T-helper 22 cell (primary cell): ENCODE data around the gene ZNF865.

Experiments
- DNase-seq: peaks from one replicate; pipeline ENCODE4 v3.0.0-alpha.2; 2020; ENCODE audit warnings: low read depth

The ZNF865 gene

GRCh38 chr19:55644842-55645511 lies 39.5 kb downstream of the ZNF865 start:
- no peak for DNase-seq

DNA sequence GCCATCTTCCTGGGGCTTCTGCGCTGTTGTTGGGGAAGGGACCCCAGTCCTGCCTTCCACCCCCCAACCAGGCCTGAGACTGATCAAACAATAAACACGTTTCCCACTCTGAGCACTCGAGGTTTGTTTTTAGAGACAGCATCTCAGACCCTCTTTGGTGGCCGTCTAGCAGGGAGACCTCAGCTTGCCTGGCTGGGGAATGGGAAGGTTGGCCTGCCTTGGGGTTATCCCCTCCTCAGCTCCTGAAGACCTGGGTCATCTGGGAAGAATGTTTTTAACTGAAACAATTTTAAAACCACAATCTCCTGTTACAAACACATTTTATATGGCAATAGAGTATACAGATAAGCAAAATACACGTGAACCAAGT lies 40.0 kb downstream of the ZNF865 start:
- DNase-seq: no peak

- DNase-seq: no peak
Measured at GRCh38 chr19:55646889-55647731, 41.7 kb downstream of the ZNF865 start.

- no peak for DNase-seq
Measured at GRCh38 chr19:55647732-55648584, 42.5 kb downstream of the ZNF865 start, which contains the start of gene CCDC106. TSS of gene CCDC106 (plus strand) at chr19:55648212. CDS start at chr19:55649047, 835 bp downstream.

DNA sequence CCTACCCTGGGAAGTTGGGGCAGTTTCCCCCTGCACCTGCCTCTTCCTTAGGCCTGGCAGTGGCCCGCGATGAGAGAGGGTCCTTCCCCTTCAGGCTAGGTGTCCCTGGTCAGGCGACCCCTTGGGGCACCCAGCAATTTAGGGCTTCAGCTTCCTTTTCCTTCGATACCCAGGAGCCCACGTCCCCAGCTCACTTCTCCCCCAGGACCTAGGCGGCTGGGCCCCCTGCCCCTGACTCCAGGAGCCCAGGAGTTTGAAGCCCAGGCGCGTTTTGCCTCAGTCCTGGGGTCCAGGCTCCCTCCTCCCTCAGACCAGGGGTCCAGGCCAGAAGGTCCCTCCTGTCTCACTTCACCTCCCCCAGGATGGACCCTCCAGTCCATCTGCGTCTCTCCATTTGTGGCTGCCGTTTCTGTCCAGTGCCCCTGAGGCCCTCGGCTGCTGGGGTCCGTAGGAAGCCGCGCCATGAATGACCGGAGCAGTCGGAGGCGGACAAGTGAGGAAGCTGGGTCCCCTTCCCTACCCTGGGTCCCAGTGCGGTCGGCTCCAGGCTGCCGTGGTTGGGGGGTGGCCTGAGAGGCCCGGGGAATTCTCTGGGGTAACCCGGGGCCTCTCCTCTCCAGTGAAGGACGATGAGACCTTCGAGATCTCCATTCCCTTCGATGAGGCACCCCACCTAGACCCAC lies 43.3 kb downstream of the ZNF865 start:
- DNase-seq: no peak

GRCh38 chr19:55649268-55650125 lies 44.0 kb downstream of the ZNF865 start:
- no peak for DNase-seq

- DNase-seq: no peak
Measured at GRCh38 chr19:55650126-55650557, 44.7 kb downstream of the ZNF865 start.

DNA sequence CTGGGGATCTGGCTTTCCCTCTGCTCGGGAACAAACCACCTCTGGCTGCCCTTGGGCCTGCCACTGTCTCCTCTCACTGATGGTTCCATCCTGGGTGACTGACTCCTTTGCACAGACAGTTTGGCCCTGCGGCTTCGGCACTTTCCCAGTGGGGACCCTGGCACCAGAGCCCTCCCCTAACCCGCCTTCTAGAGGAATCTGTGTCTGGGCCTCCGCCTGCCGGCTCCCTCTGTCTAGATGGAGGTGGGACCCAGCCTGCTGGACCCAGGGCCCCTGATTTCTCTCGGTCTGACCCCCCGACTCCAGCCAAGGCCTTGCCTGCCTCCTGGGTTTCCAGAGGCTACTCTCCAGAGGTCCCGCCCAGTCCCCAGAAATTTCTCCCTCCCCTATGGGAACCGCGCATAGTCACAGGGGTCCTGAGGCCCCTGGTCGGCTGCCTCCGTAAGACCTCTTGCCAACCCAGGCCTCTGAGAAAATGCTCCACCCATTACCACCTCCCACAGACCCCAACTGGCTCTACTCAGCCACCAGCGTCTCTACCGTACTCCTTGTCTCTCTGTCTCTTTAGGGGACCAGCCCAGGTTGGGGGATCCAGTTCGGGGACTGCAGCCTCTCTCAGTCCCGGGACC lies 45.3 kb downstream of the ZNF865 start:
- DNase-seq: no peak

DNA sequence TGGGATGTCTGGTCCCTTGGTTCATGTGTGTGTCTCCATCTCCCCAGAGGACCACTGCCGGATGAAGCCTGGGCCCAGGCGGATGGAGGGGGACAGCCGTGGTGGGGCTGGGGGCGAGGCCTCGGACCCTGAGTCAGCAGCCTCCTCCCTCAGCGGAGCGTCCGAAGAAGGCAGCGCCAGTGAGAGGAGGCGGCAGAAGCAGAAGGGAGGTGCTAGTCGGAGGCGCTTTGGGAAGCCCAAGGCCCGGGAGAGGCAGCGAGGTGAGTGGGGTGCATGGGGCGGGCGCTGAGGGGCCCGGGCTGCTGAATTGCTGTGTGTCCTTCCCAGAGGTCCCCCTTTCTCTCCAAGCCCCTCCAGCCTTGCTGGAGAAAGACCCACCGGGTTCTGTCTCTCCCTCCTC lies 45.8 kb downstream of the ZNF865 start:
- no peak for DNase-seq

DNA sequence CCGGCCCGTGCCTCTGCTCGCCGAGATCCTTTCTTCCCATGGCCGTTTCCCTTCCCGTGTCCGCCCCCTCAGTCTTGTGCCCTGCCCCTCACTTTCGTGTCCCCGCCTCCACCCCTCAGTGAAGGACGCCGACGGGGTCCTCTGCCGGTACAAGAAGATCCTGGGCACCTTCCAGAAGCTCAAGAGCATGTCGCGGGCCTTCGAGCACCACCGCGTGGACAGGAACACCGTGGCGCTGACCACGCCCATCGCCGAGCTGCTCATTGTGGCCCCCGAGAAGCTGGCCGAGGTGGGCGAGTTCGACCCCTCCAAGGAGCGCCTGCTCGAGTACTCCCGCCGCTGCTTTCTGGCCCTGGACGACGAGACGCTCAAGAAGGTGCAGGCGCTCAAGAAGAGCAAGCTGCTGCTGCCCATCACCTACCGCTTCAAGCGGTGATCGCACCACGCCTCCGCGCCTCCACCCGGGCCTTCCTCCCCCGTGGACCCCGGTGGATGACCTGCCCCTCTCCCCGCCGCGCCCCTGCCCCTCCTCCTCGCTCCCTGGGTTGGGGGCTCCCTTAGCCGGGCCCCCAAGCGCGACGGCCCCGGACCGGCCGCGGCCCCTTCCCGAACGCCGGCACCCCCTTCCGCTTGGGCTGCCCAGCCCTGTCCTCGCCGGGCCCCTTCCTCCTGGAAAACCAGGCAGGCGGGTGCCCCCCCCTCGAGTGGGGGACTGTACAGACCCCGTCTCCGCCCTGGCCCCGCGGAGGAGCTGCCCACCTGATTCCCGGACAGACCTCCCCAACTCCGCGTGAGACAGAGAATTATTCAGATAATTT lies 47.1 kb downstream of the ZNF865 start:
- no peak for DNase-seq

DNA sequence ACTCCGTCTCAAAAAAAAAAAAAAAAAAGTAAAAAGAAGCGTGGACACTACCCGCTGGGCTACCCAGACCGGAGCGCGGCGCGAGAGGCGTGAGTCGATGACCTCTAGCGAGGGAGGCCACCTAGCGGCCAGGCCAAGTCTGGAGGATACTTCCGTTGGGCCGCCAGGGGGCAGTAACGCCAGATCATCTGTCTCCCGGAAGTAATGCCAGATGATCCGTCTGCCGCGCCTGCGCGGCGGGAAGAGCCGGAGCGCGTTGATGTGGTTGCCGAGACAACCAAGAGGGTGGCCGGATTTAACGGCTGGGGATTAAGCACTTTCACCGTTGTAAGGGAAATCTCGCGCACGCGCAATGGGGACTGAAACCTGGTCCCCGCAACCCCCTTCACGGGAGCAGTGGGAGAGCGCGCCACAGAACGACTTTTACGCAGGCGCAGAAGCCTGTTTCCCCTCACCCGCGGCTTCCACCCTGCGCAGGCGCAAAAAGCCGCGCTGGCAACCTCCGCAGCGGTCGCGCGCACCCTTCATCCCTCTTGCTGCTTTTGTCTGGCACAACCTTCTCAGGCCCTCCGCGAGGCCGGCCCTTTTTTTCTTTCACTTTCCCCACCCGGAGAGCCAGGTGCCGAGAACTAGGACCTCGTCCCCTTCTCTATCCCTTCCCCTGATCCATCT lies 48.3 kb downstream of the ZNF865 start:
- DNase-seq: peak; percentile 99

- DNase-seq: peak; percentile 99
Measured at GRCh38 chr19:55654323-55654867, 48.9 kb downstream of the ZNF865 start.

GRCh38 chr19:55654868-55655647 lies 49.6 kb downstream of the ZNF865 start, which contains the start of gene U2AF2:
TSS of gene U2AF2 (plus strand) at chr19:55655035. CDS start at chr19:55655105, 70 bp downstream.
- DNase-seq: peak; percentile 92

- no peak for DNase-seq
Measured at GRCh38 chr19:55655648-55656040, 50.2 kb downstream of the ZNF865 start.

- DNase-seq: no peak
Measured at GRCh38 chr19:55656552-55656951, 51.1 kb downstream of the ZNF865 start.

GRCh38 chr19:55656988-55657747 lies 51.7 kb downstream of the ZNF865 start:
- no peak for DNase-seq
